G401 (cell line): ENCODE data around the gene AUTS2. TPM values are rescaled to one million over a fixed set of nuclear protein-coding genes. Genes with fewer than 3 reads are reported as not detected.

Experiments
- DNase-seq: peaks from one replicate; pipeline ENCODE4 v3.0.0-alpha.2; 2015; ENCODE audit warnings: low spot score
- in situ Hi-C: cut with HindIII; loops from 2 replicates; pipeline ENCODE4 v1.10.0; 2016; ENCODE audit warnings: low sequenced_read_pairs, mixed read lengths
- total RNA-seq: library from RNA; depleted of rRNA; stranded (reverse); fragments of >200 nt; shearing (Covaris generic); gene quantifications from 2 replicates; pipeline ENCODE4 v1.2.3, GENCODE V29; 2014

The AUTS2 gene
- total RNA-seq, 1 experiment from 2014 or later = 4.4 TPM

- in situ Hi-C loops = no loop called here
- DNase-seq = no peak
These were observed 417.9 kb downstream of the AUTS2 start for GRCh38 chr7:70016044-70016770.

- in situ Hi-C loops = no loop called here
- no peak for DNase-seq
These were observed 419.1 kb downstream of the AUTS2 start for GRCh38 chr7:70017357-70017756.

GRCh38 chr7:70018700-70019099, 420.4 kb downstream of the AUTS2 start:
- no peak for DNase-seq
- in situ Hi-C loops = no loop called here

GRCh38 chr7:70027867-70028266, 429.6 kb downstream of the AUTS2 start:
- in situ Hi-C loops = no loop called here
- no peak for DNase-seq

GRCh38 chr7:70028620-70029019, 430.3 kb downstream of the AUTS2 start:
- no peak for DNase-seq
- in situ Hi-C loops = no loop called here

- DNase-seq = no peak
- in situ Hi-C loops = no loop called here
These were observed 431.7 kb downstream of the AUTS2 start for GRCh38 chr7:70029993-70030392.

- in situ Hi-C loops = no loop called here
- no peak for DNase-seq
These were observed 432.5 kb downstream of the AUTS2 start for GRCh38 chr7:70030745-70031144.

GRCh38 chr7:70031245-70031644, 433.0 kb downstream of the AUTS2 start:
- no peak for DNase-seq
- in situ Hi-C loops = no loop called here

GRCh38 chr7:70032649-70033048, 434.4 kb downstream of the AUTS2 start:
- DNase-seq = no peak
- in situ Hi-C loops = no loop called here

- DNase-seq = no peak
- in situ Hi-C loops = no loop called here
These were observed 435.0 kb downstream of the AUTS2 start for GRCh38 chr7:70033226-70033625.

GRCh38 chr7:70034999-70035398, 436.7 kb downstream of the AUTS2 start:
- in situ Hi-C loops = no loop called here
- DNase-seq = no peak

GRCh38 chr7:70035519-70035918, 437.2 kb downstream of the AUTS2 start:
- in situ Hi-C loops = no loop called here
- no peak for DNase-seq

GRCh38 chr7:70035955-70036354, 437.7 kb downstream of the AUTS2 start:
- DNase-seq = no peak
- in situ Hi-C loops = no loop called here

GRCh38 chr7:70036695-70037094, 438.4 kb downstream of the AUTS2 start:
- in situ Hi-C loops = no loop called here
- DNase-seq = no peak

GRCh38 chr7:70037171-70037933, 439.1 kb downstream of the AUTS2 start:
- in situ Hi-C loops = no loop called here
- DNase-seq = no peak

GRCh38 chr7:70040051-70040450, 441.8 kb downstream of the AUTS2 start:
- no peak for DNase-seq
- in situ Hi-C loops = no loop called here

GRCh38 chr7:70040970-70041766, 442.9 kb downstream of the AUTS2 start:
- DNase-seq = peak; percentile 41
- in situ Hi-C loops = no loop called here

- in situ Hi-C loops = no loop called here
- DNase-seq = no peak
These were observed 444.3 kb downstream of the AUTS2 start for GRCh38 chr7:70042533-70042932.

- in situ Hi-C loops = no loop called here
- DNase-seq = no peak
These were observed 444.8 kb downstream of the AUTS2 start for GRCh38 chr7:70043015-70043538.

GRCh38 chr7:70044064-70044463, 445.8 kb downstream of the AUTS2 start:
- in situ Hi-C loops = no loop called here
- no peak for DNase-seq
